ENCODE results near the gene MAN1B1. TPM values are rescaled to one million over a fixed set of nuclear protein-coding genes. Genes with fewer than 3 reads are reported as not detected.

MAN1B1 gene
- total and polyA plus RNA-seq, 4 donors, result 19.9 to 31.8 (median 26.5) TPM

DNA sequence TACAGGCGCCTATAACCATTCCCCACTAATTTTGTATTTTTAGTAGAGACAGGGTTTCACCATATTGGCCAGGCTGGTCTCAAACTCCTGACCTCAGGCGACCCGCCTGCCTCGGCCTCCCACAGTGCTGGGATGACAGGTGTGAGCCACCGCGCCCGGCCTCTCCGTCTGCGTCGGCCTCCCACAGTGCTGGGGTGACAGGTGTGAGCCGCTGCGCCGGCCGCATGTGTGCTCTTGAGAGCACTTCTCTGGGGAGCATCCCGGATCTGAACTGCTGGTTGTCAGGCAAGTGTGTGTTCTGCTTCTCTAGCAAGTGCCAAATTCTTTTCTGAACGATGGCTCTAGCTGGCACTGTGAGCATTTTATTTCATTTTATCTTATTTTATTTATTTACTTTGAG lies 29.2 kb upstream of the MAN1B1 start:
- Histone ChIP-seq H3K36me3 (ENCODE audit: control insufficient read depth in 4 of 4, insufficient read depth in 3 of 4, low read depth in 1 of 4, low read length in 3 of 4) (no peaks in the 10 kb centered on the region), H3K27ac (ENCODE audit: low read depth in 1 of 2, low read length in 2 of 2) (no peak overlapping the region), H3K4me3 (ENCODE audit: low read depth in 1 of 3, low read length in 3 of 3) (no peak overlapping the region), H3K27me3 (ENCODE audit: control insufficient read depth in 4 of 4, insufficient read depth in 4 of 4, low read length in 3 of 4) (no peaks in the 10 kb centered on the region), H3K9ac (ENCODE audit: low read depth in 1 of 2, low read length in 2 of 2) (no peak overlapping the region), H3K9me3 (ENCODE audit: control insufficient read depth in 4 of 4, low read length in 3 of 4) (no peaks in the 10 kb centered on the region), H3K4me1 (ENCODE audit: control insufficient read depth in 4 of 4, insufficient read depth in 4 of 4, low read length in 3 of 4) (peaks cover 21 to 38% (median 30%) of the 10 kb centered on the region in 4 donors)
- WGBS, result 75% methylated on average over 16 of the region's 16 CpGs
- TF ChIP-seq FOXA2 (IDR thresholded peaks at IDR 0.05), result no peak
- no peak for TF ChIP-seq EGR1 (IDR thresholded peaks at IDR 0.05; ENCODE audit: low read depth in 2 of 2)
- no peak for TF ChIP-seq RAD21 (IDR thresholded peaks at IDR 0.05)
- TF ChIP-seq, protein P1, sequence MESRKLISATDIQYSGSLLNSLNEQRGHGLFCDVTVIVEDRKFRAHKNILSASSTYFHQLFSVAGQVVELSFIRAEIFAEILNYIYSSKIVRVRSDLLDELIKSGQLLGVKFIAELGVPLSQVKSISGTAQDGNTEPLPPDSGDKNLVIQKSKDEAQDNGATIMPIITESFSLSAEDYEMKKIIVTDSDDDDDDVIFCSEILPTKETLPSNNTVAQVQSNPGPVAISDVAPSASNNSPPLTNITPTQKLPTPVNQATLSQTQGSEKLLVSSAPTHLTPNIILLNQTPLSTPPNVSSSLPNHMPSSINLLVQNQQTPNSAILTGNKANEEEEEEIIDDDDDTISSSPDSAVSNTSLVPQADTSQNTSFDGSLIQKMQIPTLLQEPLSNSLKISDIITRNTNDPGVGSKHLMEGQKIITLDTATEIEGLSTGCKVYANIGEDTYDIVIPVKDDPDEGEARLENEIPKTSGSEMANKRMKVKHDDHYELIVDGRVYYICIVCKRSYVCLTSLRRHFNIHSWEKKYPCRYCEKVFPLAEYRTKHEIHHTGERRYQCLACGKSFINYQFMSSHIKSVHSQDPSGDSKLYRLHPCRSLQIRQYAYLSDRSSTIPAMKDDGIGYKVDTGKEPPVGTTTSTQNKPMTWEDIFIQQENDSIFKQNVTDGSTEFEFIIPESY (IDR thresholded peaks at IDR 0.05), result no peak
- TF ChIP-seq, protein P2, sequence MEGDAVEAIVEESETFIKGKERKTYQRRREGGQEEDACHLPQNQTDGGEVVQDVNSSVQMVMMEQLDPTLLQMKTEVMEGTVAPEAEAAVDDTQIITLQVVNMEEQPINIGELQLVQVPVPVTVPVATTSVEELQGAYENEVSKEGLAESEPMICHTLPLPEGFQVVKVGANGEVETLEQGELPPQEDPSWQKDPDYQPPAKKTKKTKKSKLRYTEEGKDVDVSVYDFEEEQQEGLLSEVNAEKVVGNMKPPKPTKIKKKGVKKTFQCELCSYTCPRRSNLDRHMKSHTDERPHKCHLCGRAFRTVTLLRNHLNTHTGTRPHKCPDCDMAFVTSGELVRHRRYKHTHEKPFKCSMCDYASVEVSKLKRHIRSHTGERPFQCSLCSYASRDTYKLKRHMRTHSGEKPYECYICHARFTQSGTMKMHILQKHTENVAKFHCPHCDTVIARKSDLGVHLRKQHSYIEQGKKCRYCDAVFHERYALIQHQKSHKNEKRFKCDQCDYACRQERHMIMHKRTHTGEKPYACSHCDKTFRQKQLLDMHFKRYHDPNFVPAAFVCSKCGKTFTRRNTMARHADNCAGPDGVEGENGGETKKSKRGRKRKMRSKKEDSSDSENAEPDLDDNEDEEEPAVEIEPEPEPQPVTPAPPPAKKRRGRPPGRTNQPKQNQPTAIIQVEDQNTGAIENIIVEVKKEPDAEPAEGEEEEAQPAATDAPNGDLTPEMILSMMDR (IDR thresholded peaks at IDR 0.05; ENCODE audit: low read depth, low read length, missing input control), result no peak
- TF ChIP-seq SP1 (IDR thresholded peaks at IDR 0.05), result no peak
- no peak for DNase-seq (ENCODE audit: low spot score)

GRCh38 chr9:137058521-137059234 lies 28.1 kb upstream of the MAN1B1 start:
- no peaks in the 10 kb centered on the region for H3K36me3 ChIP-seq (ENCODE audit: control insufficient read depth in 4 of 4, insufficient read depth in 3 of 4, low read depth in 1 of 4, low read length in 3 of 4)

GRCh38 chr9:137062384-137062783 lies 24.4 kb upstream of the MAN1B1 start:
- no peak for DNase-seq (ENCODE audit: low spot score)
- peaks cover 0 to 6% (median 1%) of the 10 kb centered on the region in 4 donors for H3K4me1 ChIP-seq (ENCODE audit: control insufficient read depth in 4 of 4, insufficient read depth in 4 of 4, low read length in 3 of 4)
- H3K4me3 ChIP-seq (ENCODE audit: low read depth in 1 of 3, low read length in 3 of 3), result no peak overlapping the region
- H3K9me3 ChIP-seq (ENCODE audit: control insufficient read depth in 4 of 4, low read length in 3 of 4), result no peaks in the 10 kb centered on the region
- no peak overlapping the region for H3K27ac ChIP-seq (ENCODE audit: low read depth in 1 of 2, low read length in 2 of 2)
- no peak overlapping the region for H3K9ac ChIP-seq (ENCODE audit: low read depth in 1 of 2, low read length in 2 of 2)
- H3K36me3 ChIP-seq (ENCODE audit: control insufficient read depth in 4 of 4, insufficient read depth in 3 of 4, low read depth in 1 of 4, low read length in 3 of 4), result no peaks in the 10 kb centered on the region
- TF ChIP-seq, protein P3, sequence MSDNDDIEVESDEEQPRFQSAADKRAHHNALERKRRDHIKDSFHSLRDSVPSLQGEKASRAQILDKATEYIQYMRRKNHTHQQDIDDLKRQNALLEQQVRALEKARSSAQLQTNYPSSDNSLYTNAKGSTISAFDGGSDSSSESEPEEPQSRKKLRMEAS (IDR thresholded peaks at IDR 0.05), result no peak
- no peak for TF ChIP-seq GABPA (IDR thresholded peaks at IDR 0.05 in 1 of 2, conservative IDR thresholded peaks at IDR 0.05 in 1 of 2)
- no peak for TF ChIP-seq FOXA2 (IDR thresholded peaks at IDR 0.05)
- no peak for TF ChIP-seq JUND (IDR thresholded peaks at IDR 0.05)
- TF ChIP-seq HNF4G (IDR thresholded peaks at IDR 0.05), result no peak
- TF ChIP-seq RAD21 (IDR thresholded peaks at IDR 0.05), result no peak
- no peak for TF ChIP-seq YY1 (IDR thresholded peaks at IDR 0.05)
- TF ChIP-seq REST (IDR thresholded peaks at IDR 0.05), result no peak
- no peak for TF ChIP-seq SP1 (IDR thresholded peaks at IDR 0.05)
- WGBS, result 90% methylated on average over 15 of the region's 15 CpGs
- peaks cover 0 to 4% (median 0%) of the 10 kb centered on the region in 4 donors for H3K27me3 ChIP-seq (ENCODE audit: control insufficient read depth in 4 of 4, insufficient read depth in 4 of 4, low read length in 3 of 4)

More at GRCh38 chr9:137058521-137059234, 28.1 kb upstream of the MAN1B1 start:
- Histone ChIP-seq H3K4me3 (ENCODE audit: low read depth in 1 of 3, low read length in 3 of 3) (no peak overlapping the region), H3K27ac (ENCODE audit: low read depth in 1 of 2, low read length in 2 of 2) (no peak overlapping the region), H3K4me1 (ENCODE audit: control insufficient read depth in 4 of 4, insufficient read depth in 4 of 4, low read length in 3 of 4) (peaks cover 16 to 33% (median 29%) of the 10 kb centered on the region in 4 donors), H3K9me3 (ENCODE audit: control insufficient read depth in 4 of 4, low read length in 3 of 4) (no peaks in the 10 kb centered on the region), H3K27me3 (ENCODE audit: control insufficient read depth in 4 of 4, insufficient read depth in 4 of 4, low read length in 3 of 4) (no peaks in the 10 kb centered on the region), H3K9ac (ENCODE audit: low read depth in 1 of 2, low read length in 2 of 2) (no peak overlapping the region)
- no peak for DNase-seq (ENCODE audit: low spot score)
- TF ChIP-seq HNF4A (conservative IDR thresholded peaks at IDR 0.05), result peak in 1 of 2 donors; percentile 10
- TF ChIP-seq, protein P2 (IDR thresholded peaks at IDR 0.05; ENCODE audit: low read depth, low read length, missing input control), result no peak
- WGBS, result 86% methylated on average over 9 of the region's 9 CpGs
